ENCODE data around the gene HGS. TPM values are rescaled to one million over a fixed set of nuclear protein-coding genes. Genes with fewer than 3 reads are reported as not detected.

The HGS gene
- total and polyA plus RNA-seq, 2 of the 13 experiments (the other 11 are each of a cell fraction or from before 2014, with no cell fraction given), result 73.3 to 78.1 TPM

GRCh38 chr17:81727324-81728031 is 43.7 kb downstream of the HGS start (continued):
- TF ChIP-seq ZNF160 (CRISPR knock-in tag; IDR thresholded peaks at IDR 0.05) (peak; percentile 96), XBP1 (CRISPR knock-in tag; IDR thresholded peaks at IDR 0.05) (peak; percentile 90; the same call in 1 of the 2 replicates), ZNF225 (CRISPR knock-in tag; IDR thresholded peaks at IDR 0.05) (peak; percentile 99), LBX2 (CRISPR knock-in tag; IDR thresholded peaks at IDR 0.05; ENCODE audit: borderline replicate concordance) (peak; percentile 99), TEAD3 (CRISPR knock-in tag; optimal IDR thresholded peaks at IDR 0.05; ENCODE audit: borderline replicate concordance) (peak; percentile 82), RORA (CRISPR knock-in tag; IDR thresholded peaks at IDR 0.05) (peak; percentile 66; the same call in 1 of the 2 replicates), ZNF558 (CRISPR knock-in tag; IDR thresholded peaks at IDR 0.05; ENCODE audit: borderline replicate concordance) (peak; percentile 98), ELK4 (CRISPR knock-in tag; IDR thresholded peaks at IDR 0.05; ENCODE audit: borderline replicate concordance) (peak; percentile 79; the same call in 1 of the 2 replicates), ZBTB39 (CRISPR knock-in tag; IDR thresholded peaks at IDR 0.05) (no peak), UBTF (CRISPR knock-in tag; IDR thresholded peaks at IDR 0.05) (peak; percentile 78; the same call in 1 of the 2 replicates), GMEB2 (CRISPR knock-in tag; IDR thresholded peaks at IDR 0.05; ENCODE audit: low read depth) (peak; percentile 77), MYNN (CRISPR knock-in tag; IDR thresholded peaks at IDR 0.05; ENCODE audit: low read depth) (peak; percentile 92; the same call in 1 of the 2 replicates), ZFP36L1 (CRISPR knock-in tag; IDR thresholded peaks at IDR 0.05) (peak; percentile 89), ATF7 (IDR thresholded peaks at IDR 0.05) (no peak), ATF7 (CRISPR knock-in tag; IDR thresholded peaks at IDR 0.05) (peak; percentile 94), ZNF737 (CRISPR knock-in tag; IDR thresholded peaks at IDR 0.05; ENCODE audit: borderline replicate concordance) (peak; percentile 99), STAT6 (CRISPR knock-in tag; IDR thresholded peaks at IDR 0.05; ENCODE audit: borderline replicate concordance) (peak; percentile 73; the same call in 1 of the 2 replicates), AHR (CRISPR knock-in tag; IDR thresholded peaks at IDR 0.05) (peak; percentile 99)
